22Rv1 (cell line): Measurements from ENCODE around the gene OR2V2.

Experiments used
- ZFX ChIP-seq: fragments of 450-650 bp; IDR thresholded peaks from 2 replicates; pipeline ENCODE4 v1.6.1; 2017; ENCODE audit warnings: antibody characterized with exemption, borderline replicate concordance
- TF ChIP-seq, protein P1 (sequence below): fragments of 450-650 bp; IDR thresholded peaks from 2 replicates; pipeline ENCODE4 v1.5.1; 2017; ENCODE audit warnings: mild to moderate bottlenecking

GRCh38 chr5:181197326-181197951, 50.1 kb downstream of the OR2V2 start:
- no peak for TF ChIP-seq ZFX
- TF ChIP-seq, protein P1, sequence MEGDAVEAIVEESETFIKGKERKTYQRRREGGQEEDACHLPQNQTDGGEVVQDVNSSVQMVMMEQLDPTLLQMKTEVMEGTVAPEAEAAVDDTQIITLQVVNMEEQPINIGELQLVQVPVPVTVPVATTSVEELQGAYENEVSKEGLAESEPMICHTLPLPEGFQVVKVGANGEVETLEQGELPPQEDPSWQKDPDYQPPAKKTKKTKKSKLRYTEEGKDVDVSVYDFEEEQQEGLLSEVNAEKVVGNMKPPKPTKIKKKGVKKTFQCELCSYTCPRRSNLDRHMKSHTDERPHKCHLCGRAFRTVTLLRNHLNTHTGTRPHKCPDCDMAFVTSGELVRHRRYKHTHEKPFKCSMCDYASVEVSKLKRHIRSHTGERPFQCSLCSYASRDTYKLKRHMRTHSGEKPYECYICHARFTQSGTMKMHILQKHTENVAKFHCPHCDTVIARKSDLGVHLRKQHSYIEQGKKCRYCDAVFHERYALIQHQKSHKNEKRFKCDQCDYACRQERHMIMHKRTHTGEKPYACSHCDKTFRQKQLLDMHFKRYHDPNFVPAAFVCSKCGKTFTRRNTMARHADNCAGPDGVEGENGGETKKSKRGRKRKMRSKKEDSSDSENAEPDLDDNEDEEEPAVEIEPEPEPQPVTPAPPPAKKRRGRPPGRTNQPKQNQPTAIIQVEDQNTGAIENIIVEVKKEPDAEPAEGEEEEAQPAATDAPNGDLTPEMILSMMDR = no peak
